HUES64 (cell line): Measurements from ENCODE around the gene RAB31.

Experiments
- H3K27ac ChIP-seq: 2 replicates; pipeline ENCODE4 v1.7.0; 2013; ENCODE audit warnings: low read depth, low read length, inconsistent platforms
- H3K27me3 ChIP-seq: 2 replicates; pipeline ENCODE4 v1.6.1; 2013; ENCODE audit warnings: mild to moderate bottlenecking, low read length; ENCODE audit not compliant: insufficient read depth
- H3K36me3 ChIP-seq: 2 replicates; pipeline ENCODE4 v1.6.1; 2013; ENCODE audit warnings: mild to moderate bottlenecking, low read length; ENCODE audit not compliant: insufficient read depth
- H3K4me1 ChIP-seq: 2 replicates; pipeline ENCODE4 v1.6.1; 2013; ENCODE audit warnings: mild to moderate bottlenecking, low read length, moderate library complexity; ENCODE audit not compliant: insufficient read depth
- H3K4me3 ChIP-seq: 2 replicates; pipeline ENCODE4 v1.5.1; 2013; ENCODE audit warnings: mild to moderate bottlenecking, low read length, moderate library complexity
- H3K9ac ChIP-seq: 2 replicates; pipeline ENCODE4 v1.6.1; 2013; ENCODE audit warnings: mild to moderate bottlenecking, low read depth, low read length
- H3K9me3 ChIP-seq: 2 replicates; pipeline ENCODE4 v1.6.1; 2013; ENCODE audit warnings: low read depth, low read length; ENCODE audit not compliant: insufficient read depth
- WGBS: fragments of 150-250, 120-280 bp; methylation state at CpG from one replicate; pipeline ENCODE4 v1.1.7; 2013; ENCODE audit warnings: missing lambda C conversion rate; 5-methylcytosine and 5-hydroxymethylcytosine counted together

RAB31 gene

GRCh38 chr18:9860682-9861081 lies 152.6 kb downstream of the RAB31 start:
- no peaks in the 10 kb centered on the region for H3K36me3 ChIP-seq
- 80% methylated on average over 4 of the region's 4 CpGs for WGBS

GRCh38 chr18:9861157-9861556 lies 153.1 kb downstream of the RAB31 start:
- Histone ChIP-seq H3K9ac (no peak overlapping the region), H3K4me1 (no peaks in the 10 kb centered on the region), H3K27ac (no peak overlapping the region), H3K9me3 (peaks cover 7% of the 10 kb centered on the region), H3K4me3 (no peak overlapping the region), H3K36me3 (no peaks in the 10 kb centered on the region), H3K27me3 (no peaks in the 10 kb centered on the region)

More at GRCh38 chr18:9860682-9861081, 152.6 kb downstream of the RAB31 start:
- Histone ChIP-seq H3K4me3 (no peak overlapping the region), H3K27me3 (no peaks in the 10 kb centered on the region), H3K9me3 (peaks cover 2% of the 10 kb centered on the region), H3K27ac (no peak overlapping the region), H3K9ac (no peak overlapping the region), H3K4me1 (no peaks in the 10 kb centered on the region)

GRCh38 chr18:9861933-9862332 lies 153.8 kb downstream of the RAB31 start:
- H3K27me3 ChIP-seq, result no peaks in the 10 kb centered on the region
- WGBS, result 92% methylated on average over 4 of the region's 4 CpGs
- H3K9me3 ChIP-seq, result peaks cover 9% of the 10 kb centered on the region
- H3K4me1 ChIP-seq, result no peaks in the 10 kb centered on the region
- H3K4me3 ChIP-seq, result no peak overlapping the region
- H3K36me3 ChIP-seq, result no peaks in the 10 kb centered on the region
- H3K27ac ChIP-seq, result no peak overlapping the region
- H3K9ac ChIP-seq, result no peak overlapping the region

- H3K27me3 ChIP-seq, result no peaks in the 10 kb centered on the region
- no peak overlapping the region for H3K9ac ChIP-seq
- 76% methylated on average over 3 of the region's 3 CpGs for WGBS
- no peak overlapping the region for H3K4me3 ChIP-seq
- H3K9me3 ChIP-seq, result peaks cover 9% of the 10 kb centered on the region
- no peaks in the 10 kb centered on the region for H3K36me3 ChIP-seq
- H3K27ac ChIP-seq, result no peak overlapping the region
- no peaks in the 10 kb centered on the region for H3K4me1 ChIP-seq
These were observed 154.6 kb downstream of the RAB31 start for GRCh38 chr18:9862686-9863085.

- Histone ChIP-seq H3K9me3 (peaks cover 9% of the 10 kb centered on the region), H3K27me3 (no peaks in the 10 kb centered on the region), H3K27ac (no peak overlapping the region), H3K4me1 (no peaks in the 10 kb centered on the region), H3K9ac (no peak overlapping the region), H3K36me3 (no peaks in the 10 kb centered on the region), H3K4me3 (no peak overlapping the region)
- WGBS, result no CpG with 5 or more reads among the region's 2 CpGs
These were observed 155.2 kb downstream of the RAB31 start for GRCh38 chr18:9863282-9863681.

- Histone ChIP-seq H3K4me3 (no peak overlapping the region), H3K9ac (no peak overlapping the region), H3K36me3 (no peaks in the 10 kb centered on the region), H3K27ac (no peak overlapping the region), H3K4me1 (peaks cover 23% of the 10 kb centered on the region), H3K27me3 (no peaks in the 10 kb centered on the region), H3K9me3 (peaks cover 9% of the 10 kb centered on the region)
- WGBS, result 94% methylated on average over 7 of the region's 7 CpGs
These were observed 157.8 kb downstream of the RAB31 start for GRCh38 chr18:9865764-9866490.

GRCh38 chr18:9866627-9867026 lies 158.5 kb downstream of the RAB31 start:
- H3K9ac ChIP-seq, result no peak overlapping the region
- H3K27me3 ChIP-seq, result no peaks in the 10 kb centered on the region
- WGBS, result 89% methylated on average over 3 of the region's 3 CpGs
- H3K9me3 ChIP-seq, result peaks cover 9% of the 10 kb centered on the region
- H3K36me3 ChIP-seq, result no peaks in the 10 kb centered on the region
- H3K27ac ChIP-seq, result no peak overlapping the region
- peaks cover 25% of the 10 kb centered on the region for H3K4me1 ChIP-seq
- no peak overlapping the region for H3K4me3 ChIP-seq

- H3K9me3 ChIP-seq, result peaks cover 9% of the 10 kb centered on the region
- WGBS, result 94% methylated on average over 4 of the region's 4 CpGs
- H3K36me3 ChIP-seq, result no peaks in the 10 kb centered on the region
- no peak overlapping the region for H3K9ac ChIP-seq
- peaks cover 25% of the 10 kb centered on the region for H3K4me1 ChIP-seq
- H3K27me3 ChIP-seq, result no peaks in the 10 kb centered on the region
- H3K4me3 ChIP-seq, result no peak overlapping the region
- H3K27ac ChIP-seq, result no peak overlapping the region
These were observed 159.0 kb downstream of the RAB31 start for GRCh38 chr18:9867071-9867594.

GRCh38 chr18:9868857-9869714 lies 161.0 kb downstream of the RAB31 start:
- H3K9ac ChIP-seq, result no peak overlapping the region
- H3K27ac ChIP-seq, result peak overlapping the region; percentile 2; the same call in 1 of the 2 replicates
- H3K4me1 ChIP-seq, result peaks cover 25% of the 10 kb centered on the region
- no peak overlapping the region for H3K4me3 ChIP-seq
- peaks cover 9% of the 10 kb centered on the region for H3K9me3 ChIP-seq
- no peaks in the 10 kb centered on the region for H3K36me3 ChIP-seq
- H3K27me3 ChIP-seq, result no peaks in the 10 kb centered on the region
- 60% methylated on average over 6 of the region's 6 CpGs for WGBS

- H3K9ac ChIP-seq, result no peak overlapping the region
These were observed 161.8 kb downstream of the RAB31 start for GRCh38 chr18:9869715-9870430.

More at GRCh38 chr18:9869715-9870430, 161.8 kb downstream of the RAB31 start:
- peaks cover 25% of the 10 kb centered on the region for H3K4me1 ChIP-seq
- H3K27me3 ChIP-seq, result no peaks in the 10 kb centered on the region
- 67% methylated on average over 9 of the region's 9 CpGs for WGBS
- H3K4me3 ChIP-seq, result no peak overlapping the region
- H3K36me3 ChIP-seq, result no peaks in the 10 kb centered on the region
- peaks cover 9% of the 10 kb centered on the region for H3K9me3 ChIP-seq
- peak overlapping the region; percentile 27; the same call in 1 of the 2 replicates for H3K27ac ChIP-seq
